ENCODE data around the gene SREBF1.

The SREBF1 gene
- long read RNA-seq, donor 1, partial matches to known transcripts: 0 of 13 reads
- long read RNA-seq, donor 1, other reads (novel, unspliced or antisense): 11 of 13 reads
- long read RNA-seq, donor 2, partial matches to known transcripts: 0 of 2 reads
- long read RNA-seq, donor 2, other reads (novel, unspliced or antisense): 0 of 2 reads
- long read RNA-seq, donor 3, partial matches to known transcripts: 0 of 1 reads
- long read RNA-seq, donor 3, other reads (novel, unspliced or antisense): 0 of 1 reads
- long read RNA-seq, donor 4, full-length matches to known transcripts: 3 of 119 reads
- long read RNA-seq, donor 4, partial matches to known transcripts: 116 of 119 reads
- long read RNA-seq, donor 4, other reads (novel, unspliced or antisense): 0 of 119 reads
- long read RNA-seq, donor 5, full-length matches to known transcripts: 2 of 2 reads
- long read RNA-seq, donor 5, partial matches to known transcripts: 0 of 2 reads
- long read RNA-seq, donor 5, other reads (novel, unspliced or antisense): 0 of 2 reads
- long read RNA-seq, donor 6, partial matches to known transcripts: 32 of 34 reads
- long read RNA-seq, donor 6, other reads (novel, unspliced or antisense): 0 of 34 reads
- long read RNA-seq, donor 7: 0 reads
- long read RNA-seq, donor 8, partial matches to known transcripts: 6 of 8 reads
- long read RNA-seq, donor 8, other reads (novel, unspliced or antisense): 0 of 8 reads

GRCh38 chr17:17836818-17837379, at the start of gene SREBF1:
TSS of gene SREBF1 (minus strand) at chr17:17836986. CDS start at chr17:17836817, 169 bp downstream.
- no peak for DNase-seq

GRCh38 chr17:17886226-17886625, 49.4 kb upstream of the SREBF1 start:
- no peak for DNase-seq

- no peak for DNase-seq
These were observed 47.9 kb upstream of the SREBF1 start for GRCh38 chr17:17884391-17885357.

GRCh38 chr17:17883801-17884200, 47.0 kb upstream of the SREBF1 start:
- DNase-seq: no peak

- no peak for DNase-seq
These were observed 45.3 kb upstream of the SREBF1 start for GRCh38 chr17:17882082-17882581.

- DNase-seq: no peak
These were observed 43.9 kb upstream of the SREBF1 start for GRCh38 chr17:17880577-17881196.

GRCh38 chr17:17877529-17878358, 41.0 kb upstream of the SREBF1 start:
- DNase-seq: peak; percentile 69

- DNase-seq: no peak
These were observed 40.3 kb upstream of the SREBF1 start for GRCh38 chr17:17876959-17877528.

- DNase-seq: no peak
These were observed 37.7 kb upstream of the SREBF1 start for GRCh38 chr17:17874478-17874877.

GRCh38 chr17:17873450-17873991, 36.7 kb upstream of the SREBF1 start:
- peak; percentile 39 for DNase-seq

- no peak for DNase-seq
These were observed 36.0 kb upstream of the SREBF1 start for GRCh38 chr17:17872547-17873345.

GRCh38 chr17:17871913-17872312, 35.1 kb upstream of the SREBF1 start:
- DNase-seq: no peak

GRCh38 chr17:17870247-17870646, 33.5 kb upstream of the SREBF1 start:
- no peak for DNase-seq

- DNase-seq: no peak
These were observed 32.1 kb upstream of the SREBF1 start for GRCh38 chr17:17868641-17869522.

- no peak for DNase-seq
These were observed 30.1 kb upstream of the SREBF1 start for GRCh38 chr17:17866897-17867296.

- DNase-seq: no peak
These were observed 29.6 kb upstream of the SREBF1 start for GRCh38 chr17:17866425-17866824.

GRCh38 chr17:17865035-17865434, 28.2 kb upstream of the SREBF1 start:
- no peak for DNase-seq

- DNase-seq: no peak
These were observed 24.0 kb upstream of the SREBF1 start for GRCh38 chr17:17860766-17861107.

All from right kidney (tissue), 9 donors.